NCI-H2196 treated with DMSO at 0.1 percent for 48 hours (cell line): ENCODE measurements around the gene CDHR1.
"Not testable (repeated sequence)": the region's sequence is repeated elsewhere in the genome, so short reads cannot be mapped to it uniquely, and the experiment has no call there.

ENCODE experiments used
- DNase-seq: peaks from one replicate; lab custom pipeline; 2025; ENCODE audit not compliant: unreplicated experiment; lab: John Stamatoyannopoulos, UW

CDHR1 gene

GRCh38 chr10:84194424-84195043, at the start of gene CDHR1:
Gene CDHR1, plus strand, starts transcription at chr10:84194537. Its CDS starts 224 bp downstream, at chr10:84194761.
- peak; percentile 17 for DNase-seq

- DNase-seq, result no peak
Observed at GRCh38 chr10:84147347-84147746, 47.0 kb upstream of the CDHR1 start.

GRCh38 chr10:84148006-84148597, 46.2 kb upstream of the CDHR1 start:
- DNase-seq, result peak; percentile 11

GRCh38 chr10:84149854-84150253, 44.5 kb upstream of the CDHR1 start:
- DNase-seq, result no peak

- DNase-seq, result no peak
Observed at GRCh38 chr10:84152769-84153168, 41.6 kb upstream of the CDHR1 start.

- DNase-seq, result no peak
Observed at GRCh38 chr10:84155521-84155920, 38.8 kb upstream of the CDHR1 start.

- DNase-seq, result no peak
Observed at GRCh38 chr10:84156009-84156408, 38.3 kb upstream of the CDHR1 start.

GRCh38 chr10:84156768-84157167, 37.6 kb upstream of the CDHR1 start:
- DNase-seq, result no peak

GRCh38 chr10:84158061-84158460, 36.3 kb upstream of the CDHR1 start:
- DNase-seq, result no peak

GRCh38 chr10:84158550-84158949, 35.8 kb upstream of the CDHR1 start:
- no peak for DNase-seq

GRCh38 chr10:84159076-84159685, 35.2 kb upstream of the CDHR1 start:
- DNase-seq, result no peak

- DNase-seq, result no peak
Observed at GRCh38 chr10:84160663-84161362, 33.5 kb upstream of the CDHR1 start.

GRCh38 chr10:84163996-84164395, 30.3 kb upstream of the CDHR1 start:
- no peak for DNase-seq

- DNase-seq, result no peak
Observed at GRCh38 chr10:84164442-84164841, 29.9 kb upstream of the CDHR1 start.

- no peak for DNase-seq
Observed at GRCh38 chr10:84166620-84167288, 27.6 kb upstream of the CDHR1 start.

GRCh38 chr10:84167289-84167653, 27.1 kb upstream of the CDHR1 start:
- not testable (repeated sequence) for DNase-seq

- not testable (repeated sequence) for DNase-seq
Observed at GRCh38 chr10:84168382-84168781, 26.0 kb upstream of the CDHR1 start.

- DNase-seq, result not testable (repeated sequence)
Observed at GRCh38 chr10:84171237-84171636, 23.1 kb upstream of the CDHR1 start.

- not testable (repeated sequence) for DNase-seq
Observed at GRCh38 chr10:84171700-84172466, 22.5 kb upstream of the CDHR1 start.

- DNase-seq, result no peak
Observed at GRCh38 chr10:84172467-84173356, 21.6 kb upstream of the CDHR1 start.
